Measurements from ENCODE around the gene ARMC5. TPM values are rescaled to one million over a fixed set of nuclear protein-coding genes. Genes with fewer than 3 reads are reported as not detected.
"Not testable (repeated sequence)": the region's sequence is repeated elsewhere in the genome, so short reads cannot be mapped to it uniquely, and the experiment has no call there.

Gene ARMC5
- polyA plus RNA-seq, 5 donors = 7.4 to 17.4 (median 10.1) TPM

- no peak for DNase-seq
These were observed 16.6 kb downstream of the ARMC5 start for GRCh38 chr16:31475946-31476302.

DNA sequence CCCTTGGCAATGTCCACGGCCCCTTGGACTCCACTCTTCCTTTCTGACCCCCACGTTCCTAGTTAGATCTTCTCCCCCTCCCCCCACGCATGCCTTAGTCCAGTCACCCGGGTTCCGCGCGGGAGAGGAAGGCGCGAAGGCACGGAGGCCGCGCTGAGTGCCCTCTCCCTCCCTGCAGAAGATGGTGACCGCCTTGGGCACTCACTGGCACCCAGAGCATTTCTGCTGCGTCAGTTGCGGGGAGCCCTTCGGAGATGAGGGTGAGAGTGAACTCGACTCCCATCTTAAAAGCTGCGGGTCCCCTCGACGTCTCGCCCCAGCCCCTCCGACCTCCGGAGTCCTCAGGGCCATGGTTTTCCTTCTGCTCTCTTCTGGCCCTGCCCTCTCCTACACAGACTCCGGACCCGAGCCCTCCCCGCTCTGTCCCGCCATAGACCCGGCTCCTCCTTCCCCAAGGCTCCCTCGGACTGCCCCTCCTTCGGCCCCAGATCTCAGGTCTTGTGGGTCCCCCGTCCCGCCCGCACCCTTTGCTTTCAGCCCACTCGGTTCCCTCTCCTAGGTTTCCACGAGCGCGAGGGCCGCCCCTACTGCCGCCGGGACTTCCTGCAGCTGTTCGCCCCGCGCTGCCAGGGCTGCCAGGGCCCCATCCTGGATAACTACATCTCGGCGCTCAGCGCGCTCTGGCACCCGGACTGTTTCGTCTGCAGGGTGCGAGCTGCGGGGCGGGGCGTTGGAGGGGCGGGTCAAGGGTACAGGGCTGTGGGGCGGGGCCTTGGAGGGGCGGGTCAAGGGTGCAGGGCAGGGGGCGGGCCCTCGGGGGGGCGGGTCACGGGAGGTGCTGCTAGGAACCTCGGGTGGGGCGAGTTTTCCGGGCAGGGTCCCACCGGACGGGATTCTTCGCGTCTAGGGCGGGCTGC is 17.3 kb downstream of the ARMC5 start:
- DNase-seq = no peak

DNA sequence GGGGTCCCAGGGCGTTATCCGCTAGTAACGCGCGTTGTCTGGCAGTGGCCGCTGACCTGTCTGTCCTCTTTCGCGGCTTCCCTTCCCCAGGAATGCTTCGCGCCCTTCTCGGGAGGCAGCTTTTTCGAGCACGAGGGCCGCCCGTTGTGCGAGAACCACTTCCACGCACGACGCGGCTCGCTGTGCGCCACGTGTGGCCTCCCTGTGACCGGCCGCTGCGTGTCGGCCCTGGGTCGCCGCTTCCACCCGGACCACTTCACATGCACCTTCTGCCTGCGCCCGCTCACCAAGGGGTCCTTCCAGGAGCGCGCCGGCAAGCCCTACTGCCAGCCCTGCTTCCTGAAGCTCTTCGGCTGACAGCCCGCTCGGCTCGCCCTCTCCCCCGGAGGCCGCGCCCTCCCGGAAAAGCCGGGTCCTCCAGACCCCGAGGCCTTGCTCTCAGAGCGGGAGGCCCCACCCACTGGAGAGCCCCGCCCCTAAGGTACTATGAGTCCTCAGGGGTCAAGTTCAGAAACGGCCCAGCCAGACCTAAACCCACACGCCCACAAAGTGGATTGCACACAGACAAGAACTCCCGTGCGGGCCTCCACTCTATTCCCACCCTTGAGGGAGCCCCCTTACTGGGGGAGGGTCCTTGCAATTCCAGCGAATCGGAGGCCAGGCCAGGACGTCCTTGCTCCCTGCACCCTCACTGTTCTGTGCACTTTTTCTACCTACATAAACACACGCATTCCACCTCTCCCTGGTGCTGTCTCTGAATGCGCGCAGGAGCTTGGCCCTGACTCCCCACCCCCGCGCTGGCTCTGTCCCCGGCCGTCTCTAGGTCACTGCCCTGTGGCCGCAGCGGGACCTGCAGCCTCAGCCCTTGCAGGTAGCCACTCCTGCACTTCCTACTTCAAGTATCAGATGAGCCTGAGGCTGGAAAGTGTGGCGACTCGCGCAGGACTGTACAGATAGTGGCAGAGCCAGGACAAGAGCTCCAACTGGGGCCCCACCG is 18.2 kb downstream of the ARMC5 start:
- no peak for DNase-seq

GRCh38 chr16:31478956-31479355 is 19.7 kb downstream of the ARMC5 start:
- DNase-seq = no peak

GRCh38 chr16:31479751-31480150 is 20.4 kb downstream of the ARMC5 start:
- no peak for DNase-seq

DNA sequence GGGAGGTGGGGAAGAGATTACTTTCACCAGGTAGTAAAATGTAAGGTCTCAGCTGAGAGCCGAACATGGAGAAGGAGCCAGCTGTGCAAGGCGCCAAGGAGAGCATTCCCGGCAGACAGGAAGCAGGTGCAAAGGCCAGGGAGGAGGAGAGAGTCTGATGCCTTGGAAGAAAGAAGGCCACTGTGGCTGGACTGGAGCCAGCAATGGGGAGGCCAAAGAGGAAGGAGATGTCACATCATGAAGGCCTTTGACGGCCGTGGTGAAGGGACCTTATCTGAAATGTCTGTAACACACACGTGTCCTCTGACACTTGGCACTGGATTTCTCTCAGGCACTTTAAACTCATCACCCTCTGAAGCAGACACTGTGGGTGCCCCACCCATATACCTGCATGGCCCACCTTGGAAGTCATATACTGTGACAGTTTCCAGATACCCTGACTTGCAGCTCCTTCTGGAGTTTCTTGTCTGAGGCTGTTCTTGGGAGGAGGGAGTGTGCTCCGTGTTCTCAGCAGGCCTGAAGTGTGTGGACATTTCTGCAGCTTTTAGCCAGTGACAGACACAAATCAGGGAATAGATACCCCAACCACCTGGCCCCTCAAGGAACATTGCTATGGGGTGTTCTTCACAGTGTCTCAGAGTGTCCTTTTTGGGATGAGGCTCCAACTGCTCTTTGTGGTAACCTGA is 21.7 kb downstream of the ARMC5 start:
- DNase-seq = no peak

GRCh38 chr16:31483081-31483480 is 23.8 kb downstream of the ARMC5 start, which contains the start of gene SLC5A2:
Gene SLC5A2 (plus strand): TSS chr16:31483123. CDS start chr16:31483137, 14 bp downstream.
- DNase-seq = no peak

GRCh38 chr16:31484048-31484447 is 24.7 kb downstream of the ARMC5 start:
- DNase-seq = not testable (repeated sequence)

GRCh38 chr16:31484491-31485171 is 25.3 kb downstream of the ARMC5 start:
- no peak for DNase-seq

- DNase-seq = no peak
These were observed 26.3 kb downstream of the ARMC5 start for GRCh38 chr16:31485571-31485970.

DNA sequence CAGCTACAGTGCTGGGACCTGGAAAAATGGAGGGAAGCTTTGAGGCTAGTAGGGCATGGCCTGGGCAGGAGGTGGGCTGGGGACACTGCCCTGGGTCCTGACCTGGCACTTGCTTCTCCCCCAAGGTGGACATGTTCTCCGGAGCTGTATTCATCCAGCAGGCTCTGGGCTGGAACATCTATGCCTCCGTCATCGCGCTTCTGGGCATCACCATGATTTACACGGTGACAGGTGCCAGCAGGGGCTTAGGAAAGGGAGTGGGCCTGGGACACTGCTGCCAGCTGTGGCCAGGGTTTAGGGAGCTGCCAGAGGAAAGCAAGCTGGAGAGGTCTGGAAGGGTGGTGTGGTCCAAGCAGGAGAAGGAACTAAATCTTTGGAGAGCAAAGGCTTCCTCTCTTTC is 26.7 kb downstream of the ARMC5 start:
- no peak for DNase-seq

DNA sequence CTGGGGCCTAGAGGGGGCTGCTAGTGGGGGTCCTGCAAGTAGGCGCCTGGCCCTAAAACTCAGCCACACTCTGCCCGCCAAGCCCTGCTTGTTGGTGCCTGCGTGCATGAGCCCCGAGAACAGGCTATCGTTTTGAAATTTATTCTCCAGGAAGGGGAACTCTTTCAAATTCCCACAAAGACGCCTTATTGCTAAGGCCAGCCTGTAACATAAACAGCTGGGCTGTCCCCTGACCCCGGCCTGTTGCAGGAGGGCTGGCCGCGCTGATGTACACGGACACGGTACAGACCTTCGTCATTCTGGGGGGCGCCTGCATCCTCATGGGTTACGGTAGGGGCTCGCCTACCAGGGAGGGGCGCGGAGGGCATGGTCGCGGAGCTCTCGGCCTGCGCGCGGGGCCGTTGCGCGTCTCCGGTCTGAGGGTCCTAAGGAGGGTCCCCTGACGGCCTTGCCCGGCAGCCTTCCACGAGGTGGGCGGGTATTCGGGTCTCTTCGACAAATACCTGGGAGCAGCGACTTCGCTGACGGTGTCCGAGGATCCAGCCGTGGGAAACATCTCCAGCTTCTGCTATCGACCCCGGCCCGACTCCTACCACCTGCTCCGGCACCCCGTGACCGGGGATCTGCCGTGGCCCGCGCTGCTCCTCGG is 27.9 kb downstream of the ARMC5 start:
- no peak for DNase-seq

GRCh38 chr16:31487720-31488467 is 28.6 kb downstream of the ARMC5 start:
- DNase-seq = peak in 1 of 2 donors; percentile 44

DNA sequence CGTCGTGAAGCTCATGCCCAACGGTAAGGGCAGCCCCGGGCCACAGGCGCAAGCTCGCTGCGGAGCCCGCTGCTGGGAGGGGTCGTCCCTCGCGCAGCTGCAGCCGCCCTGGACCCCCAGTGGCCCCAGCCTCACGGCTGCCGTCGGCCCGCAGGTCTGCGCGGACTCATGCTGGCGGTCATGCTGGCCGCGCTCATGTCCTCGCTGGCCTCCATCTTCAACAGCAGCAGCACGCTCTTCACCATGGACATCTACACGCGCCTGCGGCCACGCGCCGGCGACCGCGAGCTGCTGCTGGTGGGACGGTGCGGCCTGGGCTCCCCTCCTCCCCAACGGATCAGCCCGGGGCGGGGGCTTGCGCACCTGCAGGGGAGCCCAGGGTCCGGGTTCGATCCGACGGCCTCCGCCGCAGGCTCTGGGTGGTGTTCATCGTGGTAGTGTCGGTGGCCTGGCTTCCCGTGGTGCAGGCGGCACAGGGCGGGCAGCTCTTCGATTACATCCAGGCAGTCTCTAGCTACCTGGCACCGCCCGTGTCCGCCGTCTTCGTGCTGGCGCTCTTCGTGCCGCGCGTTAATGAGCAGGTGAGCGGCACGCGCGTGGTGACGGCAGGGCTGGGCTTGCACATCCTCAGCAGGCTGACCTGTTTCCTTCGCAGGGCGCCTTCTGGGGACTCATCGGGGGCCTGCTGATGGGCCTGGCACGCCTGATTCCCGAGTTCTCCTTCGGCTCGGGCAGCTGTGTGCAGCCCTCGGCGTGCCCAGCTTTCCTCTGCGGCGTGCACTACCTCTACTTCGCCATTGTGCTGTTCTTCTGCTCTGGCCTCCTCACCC is 29.4 kb downstream of the ARMC5 start:
- no peak for DNase-seq

DNA sequence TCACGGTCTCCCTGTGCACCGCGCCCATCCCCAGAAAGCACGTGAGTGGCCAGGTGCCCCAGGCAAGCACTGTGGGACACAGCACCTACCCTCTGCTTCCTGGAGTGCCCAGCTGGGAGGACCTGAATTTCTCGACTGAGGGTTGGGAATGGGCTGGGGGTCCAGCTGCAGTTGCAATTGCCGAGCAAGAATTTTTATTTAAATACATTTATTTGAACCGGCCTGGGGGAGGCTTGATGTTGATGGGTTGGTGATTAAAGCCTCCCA is 29.9 kb downstream of the ARMC5 start:
- DNase-seq = no peak

DNA sequence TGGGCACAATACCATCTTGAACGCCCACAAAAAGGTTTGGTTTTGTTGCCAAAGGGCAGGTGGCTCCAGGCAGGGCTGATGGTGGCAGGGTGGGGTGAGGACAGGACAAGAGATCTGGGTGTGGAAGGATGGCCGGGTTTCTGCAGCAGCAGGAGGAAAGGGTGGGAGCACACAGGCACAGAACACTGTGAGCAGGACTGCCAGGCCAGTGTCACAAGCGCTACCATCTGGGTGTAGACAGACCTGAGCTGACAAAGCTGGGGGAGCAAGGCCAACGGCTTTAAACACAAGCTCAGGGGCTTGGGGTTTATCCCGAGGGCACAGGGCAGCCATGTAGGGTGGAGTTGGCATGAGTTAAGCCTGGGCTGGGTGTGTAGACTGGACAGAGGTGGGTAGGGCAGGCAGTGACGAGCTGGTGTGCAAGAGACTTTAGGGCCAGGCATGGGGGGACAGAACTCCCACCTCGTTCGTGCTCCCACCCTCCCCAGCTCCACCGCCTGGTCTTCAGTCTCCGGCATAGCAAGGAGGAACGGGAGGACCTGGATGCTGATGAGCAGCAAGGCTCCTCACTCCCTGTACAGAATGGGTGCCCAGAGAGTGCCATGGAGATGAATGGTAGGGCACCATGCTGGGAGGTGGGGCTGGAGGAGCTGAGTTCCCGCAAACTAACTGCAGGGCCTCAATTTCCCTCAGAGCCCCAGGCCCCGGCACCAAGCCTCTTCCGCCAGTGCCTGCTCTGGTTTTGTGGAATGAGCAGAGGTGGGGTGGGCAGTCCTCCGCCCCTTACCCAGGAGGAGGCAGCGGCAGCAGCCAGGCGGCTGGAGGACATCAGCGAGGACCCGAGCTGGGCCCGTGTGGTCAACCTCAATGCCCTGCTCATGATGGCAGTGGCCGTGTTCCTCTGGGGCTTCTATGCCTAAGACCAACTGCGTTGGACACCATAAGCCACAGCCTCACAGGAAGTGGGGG is 30.6 kb downstream of the ARMC5 start:
- DNase-seq = no peak

- DNase-seq = no peak
These were observed 32.6 kb downstream of the ARMC5 start for GRCh38 chr16:31491778-31492418.
